Thyroid gland (tissue), 4 donors: ENCODE measurements around the gene VSNL1. TPM values are rescaled to one million over a fixed set of nuclear protein-coding genes. Genes with fewer than 3 reads are reported as not detected.

ENCODE experiments used
- DNase-seq, 2 donors: peaks; one replicate each; pipeline ENCODE4 v3.0.0-alpha.2; 2019
- H3K27ac ChIP-seq, 3 donors: fragments of 200-600 bp; sonication (generic); 1 replicate in 2 of 3; 2 replicates in 1 of 3; pipeline ENCODE4 v1.5.1; 2016 to 2019; ENCODE audit warnings: mild to moderate bottlenecking in 1 of 3, moderate library complexity in 1 of 3
- H3K27me3 ChIP-seq: fragments of 200-600 bp; sonication (generic); one replicate; pipeline ENCODE4 v1.5.1; 2019
- H3K36me3 ChIP-seq, 2 donors: fragments of 200-600 bp; sonication (generic); one replicate each; pipeline ENCODE4 v1.5.1; 2016 to 2019
- H3K4me1 ChIP-seq, 2 donors: fragments of 200-600 bp; sonication (generic); one replicate each; pipeline ENCODE4 v1.5.1; 2017 to 2019
- H3K4me3 ChIP-seq, 3 donors: fragments of 200-600 bp; sonication (generic); replicated peaks in 1 of 3; 1 replicate in 2 of 3; 2 replicates in 1 of 3; pipeline ENCODE4 v1.5.1; 2016; ENCODE audit warnings: mild to moderate bottlenecking in 1 of 3
- H3K9me3 ChIP-seq: fragments of 200-600 bp; sonication (generic); one replicate; pipeline ENCODE4 v1.5.1; 2017
- CTCF ChIP-seq, 6 experiments: fragments of 200-600 bp in 3 of 6; fragments of 450-650 bp in 3 of 6; sonication (generic) in 3 of 6; IDR thresholded peaks; one replicate each; pipeline ENCODE4 v1.5.1; 2016 to 2019; ENCODE audit warnings: antibody characterized with exemption in 6 of 6, mild to moderate bottlenecking in 2 of 6, inconsistent platforms in 1 of 6, moderate library complexity in 1 of 6
- POLR2A ChIP-seq, 2 donors: fragments of 450-650 bp; IDR thresholded peaks; one replicate each; pipeline ENCODE4 v1.6.1; 2017; ENCODE audit warnings: antibody characterized with exemption in 2 of 2, mild to moderate bottlenecking in 2 of 2, moderate library complexity in 1 of 2
- WGBS, 2 donors: methylation state at CpG; one replicate each; pipeline ENCODE4 v1.1.5; 2017; 5-methylcytosine and 5-hydroxymethylcytosine counted together
- intact Hi-C: fragments of 100-400 bp; cut with DNase I; formaldehyde crosslinking; loops from one replicate; pipeline ENCODE4 v1.15.1; 2023
- total RNA-seq, 4 donors: library from RNA; depleted of rRNA; stranded (reverse); fragments of >200 nt; gene quantifications; one replicate each; pipeline ENCODE4 v1.2.3, GENCODE V29; 2016

Gene VSNL1
- total RNA-seq, 4 donors from 2014 or later: 0.33 to 0.45 TPM; not detected in 2

- WGBS, 2 donors: 89 to 92% methylated on average over 2 of the region's 2 CpGs
- no peak overlapping the region for H3K4me3 ChIP-seq
- no peak for DNase-seq
- H3K27ac ChIP-seq: no peak overlapping the region
- TF ChIP-seq POLR2A (IDR thresholded peaks at IDR 0.05): no peak
- TF ChIP-seq CTCF (IDR thresholded peaks at IDR 0.05): no peak
- H3K4me1 ChIP-seq: no peaks in the 10 kb centered on the region
- H3K9me3 ChIP-seq: no peaks in the 10 kb centered on the region
- intact Hi-C loops: no loop called here
- peaks cover 3% of the 10 kb centered on the region for H3K27me3 ChIP-seq
- no peaks in the 10 kb centered on the region for H3K36me3 ChIP-seq
These were observed 2.0 kb downstream of the VSNL1 start for GRCh38 chr2:17542471-17542870.

GRCh38 chr2:17543131-17543660, 2.7 kb downstream of the VSNL1 start:
- H3K27me3 ChIP-seq: peaks cover 3% of the 10 kb centered on the region
- H3K4me1 ChIP-seq: no peaks in the 10 kb centered on the region
- no peaks in the 10 kb centered on the region for H3K9me3 ChIP-seq
- DNase-seq: no peak
- intact Hi-C loops: no loop called here
- TF ChIP-seq POLR2A (IDR thresholded peaks at IDR 0.05) (no peak), CTCF (IDR thresholded peaks at IDR 0.05) (no peak)
- no peaks in the 10 kb centered on the region for H3K36me3 ChIP-seq
- WGBS, 2 donors: 70 to 87% methylated on average over 6 of the region's 6 CpGs
- no peak overlapping the region for H3K4me3 ChIP-seq
- no peak overlapping the region for H3K27ac ChIP-seq

GRCh38 chr2:17543848-17544247, 3.4 kb downstream of the VSNL1 start:
- Histone ChIP-seq H3K4me1 (no peaks in the 10 kb centered on the region), H3K4me3 (no peak overlapping the region), H3K36me3 (no peaks in the 10 kb centered on the region), H3K27ac (no peak overlapping the region), H3K27me3 (peaks cover 3% of the 10 kb centered on the region), H3K9me3 (no peaks in the 10 kb centered on the region)
- intact Hi-C loops: no loop called here
- DNase-seq: no peak
- TF ChIP-seq CTCF (IDR thresholded peaks at IDR 0.05) (no peak), POLR2A (IDR thresholded peaks at IDR 0.05) (no peak)

GRCh38 chr2:17544256-17544655, 3.8 kb downstream of the VSNL1 start:
- no peak for TF ChIP-seq POLR2A (IDR thresholded peaks at IDR 0.05)
- TF ChIP-seq CTCF (IDR thresholded peaks at IDR 0.05): no peak
- no peaks in the 10 kb centered on the region for H3K4me1 ChIP-seq
- peaks cover 3% of the 10 kb centered on the region for H3K27me3 ChIP-seq
- no peak overlapping the region for H3K27ac ChIP-seq
- whole genome bisulfite sequencing, 2 donors: 94 to 98% methylated on average over 3 of the region's 3 CpGs
- no peak for DNase-seq
- no peak overlapping the region for H3K4me3 ChIP-seq
- no peaks in the 10 kb centered on the region for H3K9me3 ChIP-seq
- intact Hi-C loops: no loop called here
- H3K36me3 ChIP-seq: no peaks in the 10 kb centered on the region

GRCh38 chr2:17545680-17546613, 5.5 kb downstream of the VSNL1 start:
- TF ChIP-seq POLR2A (IDR thresholded peaks at IDR 0.05): no peak
- TF ChIP-seq CTCF (IDR thresholded peaks at IDR 0.05): no peak
- Histone ChIP-seq H3K27ac (no peak overlapping the region), H3K36me3 (no peaks in the 10 kb centered on the region), H3K27me3 (peaks cover 3% of the 10 kb centered on the region), H3K4me3 (no peak overlapping the region), H3K9me3 (no peaks in the 10 kb centered on the region), H3K4me1 (no peaks in the 10 kb centered on the region)
- no peak for DNase-seq
- WGBS, 2 donors: 69% methylated on average over 5 of the region's 5 CpGs
- intact Hi-C loops: no loop called here
